Smooth muscle cell (in vitro differentiated cells): Measurements from ENCODE around the gene CSF2RB. TPM values are rescaled to one million over a fixed set of nuclear protein-coding genes. Genes with fewer than 3 reads are reported as not detected.

Experiments used
- DNase-seq: peaks from one replicate; lab custom pipeline; 2025; ENCODE audit not compliant: unreplicated experiment; lab: John Stamatoyannopoulos, UW
- H2AFZ ChIP-seq: fragments of 200-600 bp; sonication (generic); 2 replicates; pipeline ENCODE4 v1.6.0; 2016; ENCODE audit warnings: antibody characterized with exemption, low read depth, mild to moderate bottlenecking
- H3F3A ChIP-seq: fragments of 200-600 bp; sonication (generic); 2 replicates; pipeline ENCODE4 v1.6.0; 2017; ENCODE audit warnings: antibody characterized with exemption, low read depth
- H3K27ac ChIP-seq: fragments of 200-600 bp; sonication (generic); 2 replicates; pipeline ENCODE4 v1.5.1; 2016; ENCODE audit warnings: low read depth, mild to moderate bottlenecking
- H3K27me3 ChIP-seq: fragments of 200-600 bp; sonication (generic); 2 replicates; pipeline ENCODE4 v1.6.1; 2016; ENCODE audit warnings: low read depth, mild to moderate bottlenecking
- H3K36me3 ChIP-seq: fragments of 200-600 bp; sonication (generic); 2 replicates; pipeline ENCODE4 v1.5.1; 2016; ENCODE audit warnings: low read depth
- H3K4me1 ChIP-seq: fragments of 200-600 bp; sonication (generic); 2 replicates; pipeline ENCODE4 v1.5.1; 2016; ENCODE audit warnings: low read depth
- H3K4me2 ChIP-seq: fragments of 200-600 bp; sonication (generic); 2 replicates; pipeline ENCODE4 v1.6.0; 2016; ENCODE audit warnings: mild to moderate bottlenecking
- H3K4me3 ChIP-seq: fragments of 200-600 bp; sonication (generic); 2 replicates; pipeline ENCODE4 v1.5.1; 2016; ENCODE audit warnings: mild to moderate bottlenecking
- H3K79me2 ChIP-seq: fragments of 200-600 bp; sonication (generic); 2 replicates; pipeline ENCODE4 v1.6.0; 2016; ENCODE audit warnings: low read depth, mild to moderate bottlenecking
- H3K9ac ChIP-seq: fragments of 200-600 bp; sonication (generic); 2 replicates; pipeline ENCODE4 v1.6.0; 2016; ENCODE audit warnings: low read depth
- H3K9me3 ChIP-seq: fragments of 200-600 bp; sonication (generic); replicated peaks from 2 replicates; pipeline ENCODE4 v1.5.1; 2016; ENCODE audit warnings: low read depth
- H4K20me1 ChIP-seq: fragments of 200-600 bp; sonication (generic); 2 replicates; pipeline ENCODE4 v1.6.0; 2016; ENCODE audit warnings: low read depth
- CTCF ChIP-seq: fragments of 200-600 bp; sonication (generic); IDR thresholded peaks from 2 replicates; pipeline ENCODE4 v1.5.1; 2017; ENCODE audit warnings: borderline replicate concordance, mild to moderate bottlenecking, antibody characterized with exemption; ENCODE audit not compliant: insufficient read depth, poor library complexity, severe bottlenecking
- WGBS: methylation state at CpG from one replicate; pipeline ENCODE4 v1.1.7; 2016; ENCODE audit warnings: low lambda C conversion rate; 5-methylcytosine and 5-hydroxymethylcytosine counted together
- polyA plus RNA-seq: library from polyadenylated mRNA; unstranded; fragments of >200 nt; fragmentation: Nextera tagmentation; extraction: Ambion mirVana; gene quantifications from 2 replicates; pipeline ENCODE4 v1.2.1, GENCODE V29; 2016
- total RNA-seq: library from RNA; depleted of rRNA; stranded (reverse); fragments of >200 nt; gene quantifications from 2 replicates; pipeline ENCODE4 v1.2.3, GENCODE V29; 2014

CSF2RB gene
- total and polyA plus RNA-seq, 2 experiments from 2014 or later, result 0.43 TPM; not detected in 1

- H3K27ac ChIP-seq, result no peak overlapping the region
- H3K4me1 ChIP-seq, result no peaks in the 10 kb centered on the region
- H3K9ac ChIP-seq, result no peak overlapping the region
- H3K4me2 ChIP-seq, result no peak overlapping the region
- H3K36me3 ChIP-seq, result no peaks in the 10 kb centered on the region
- H3F3A ChIP-seq, result no peaks in the 10 kb centered on the region
- no peak for DNase-seq
- no peaks in the 10 kb centered on the region for H3K79me2 ChIP-seq
- no peaks in the 10 kb centered on the region for H3K27me3 ChIP-seq
- H4K20me1 ChIP-seq, result no peaks in the 10 kb centered on the region
- no peak for TF ChIP-seq CTCF
- no peak overlapping the region for H3K4me3 ChIP-seq
- H3K9me3 ChIP-seq, result no peaks in the 10 kb centered on the region
- no peak overlapping the region for H2AFZ ChIP-seq
- 91% methylated on average over 4 of the region's 4 CpGs for WGBS
These were observed 27.4 kb upstream of the CSF2RB start for GRCh38 chr22:36886016-36886415.

GRCh38 chr22:36887162-36887561, 26.3 kb upstream of the CSF2RB start:
- no peak for TF ChIP-seq CTCF
- no peaks in the 10 kb centered on the region for H3K36me3 ChIP-seq
- H2AFZ ChIP-seq, result no peak overlapping the region
- H3K4me2 ChIP-seq, result no peak overlapping the region
- H3K9ac ChIP-seq, result no peak overlapping the region
- H4K20me1 ChIP-seq, result no peaks in the 10 kb centered on the region
- 91% methylated on average over 4 of the region's 4 CpGs for WGBS
- no peak overlapping the region for H3K27ac ChIP-seq
- no peak for DNase-seq
- no peaks in the 10 kb centered on the region for H3F3A ChIP-seq
- H3K4me3 ChIP-seq, result no peak overlapping the region
- no peaks in the 10 kb centered on the region for H3K27me3 ChIP-seq
- no peaks in the 10 kb centered on the region for H3K9me3 ChIP-seq
- no peaks in the 10 kb centered on the region for H3K79me2 ChIP-seq
- no peaks in the 10 kb centered on the region for H3K4me1 ChIP-seq

- no peaks in the 10 kb centered on the region for H3K27me3 ChIP-seq
- H4K20me1 ChIP-seq, result no peaks in the 10 kb centered on the region
- H3K4me2 ChIP-seq, result no peak overlapping the region
- no peak overlapping the region for H3K4me3 ChIP-seq
- 76% methylated on average over 1 of the region's 1 CpG for WGBS
- no peaks in the 10 kb centered on the region for H3K4me1 ChIP-seq
- DNase-seq, result no peak
- H3K27ac ChIP-seq, result no peak overlapping the region
- H3K36me3 ChIP-seq, result no peaks in the 10 kb centered on the region
- no peak for TF ChIP-seq CTCF
- H3F3A ChIP-seq, result no peaks in the 10 kb centered on the region
- no peaks in the 10 kb centered on the region for H3K9me3 ChIP-seq
- no peak overlapping the region for H2AFZ ChIP-seq
- no peak overlapping the region for H3K9ac ChIP-seq
- H3K79me2 ChIP-seq, result no peaks in the 10 kb centered on the region
These were observed 21.8 kb upstream of the CSF2RB start for GRCh38 chr22:36891646-36892045.

- WGBS, result 41% methylated on average over 2 of the region's 2 CpGs
- no peaks in the 10 kb centered on the region for H3F3A ChIP-seq
- H3K27me3 ChIP-seq, result no peaks in the 10 kb centered on the region
These were observed 21.1 kb upstream of the CSF2RB start for GRCh38 chr22:36892292-36892691.

More at GRCh38 chr22:36892292-36892691, 21.1 kb upstream of the CSF2RB start:
- Histone ChIP-seq H3K4me3 (no peak overlapping the region), H3K4me1 (no peaks in the 10 kb centered on the region), H3K4me2 (no peak overlapping the region), H3K27ac (no peak overlapping the region), H2AFZ (no peak overlapping the region), H3K36me3 (no peaks in the 10 kb centered on the region), H3K9me3 (no peaks in the 10 kb centered on the region), H3K9ac (no peak overlapping the region), H3K79me2 (no peaks in the 10 kb centered on the region), H4K20me1 (no peaks in the 10 kb centered on the region)
- TF ChIP-seq CTCF, result no peak
- no peak for DNase-seq
